Astrocyte of the spinal cord (primary cell): ENCODE measurements around the gene CD47.

Experiments used
- DNase-seq: peaks from one replicate; pipeline ENCODE4 v3.0.0; 2011; ENCODE audit warnings: low read depth, low spot score
- H3K4me3 ChIP-seq: 2 replicates; pipeline ENCODE4 v1.5.1; 2011; ENCODE audit warnings: low read depth, mild to moderate bottlenecking, low read length, moderate library complexity
- CTCF ChIP-seq: IDR thresholded peaks from 2 replicates; pipeline ENCODE4 v1.5.1; 2012; ENCODE audit warnings: low read depth, mild to moderate bottlenecking, low read length, inconsistent platforms
- in situ Hi-C: cut with HindIII; loops from 2 replicates; pipeline ENCODE4 v1.10.0; 2017; ENCODE audit warnings: low sequenced_read_pairs

Gene CD47

GRCh38 chr3:108125153-108125543 lies 34.3 kb upstream of the CD47 start:
- DNase-seq, result no peak
- in situ Hi-C loops, result no loop called here
- H3K4me3 ChIP-seq, result no peak overlapping the region
- TF ChIP-seq CTCF, result no peak

GRCh38 chr3:108124337-108125152 lies 33.7 kb upstream of the CD47 start:
- DNase-seq, result no peak
- TF ChIP-seq CTCF, result no peak
- in situ Hi-C loops, result no loop called here
- H3K4me3 ChIP-seq, result no peak overlapping the region

DNA sequence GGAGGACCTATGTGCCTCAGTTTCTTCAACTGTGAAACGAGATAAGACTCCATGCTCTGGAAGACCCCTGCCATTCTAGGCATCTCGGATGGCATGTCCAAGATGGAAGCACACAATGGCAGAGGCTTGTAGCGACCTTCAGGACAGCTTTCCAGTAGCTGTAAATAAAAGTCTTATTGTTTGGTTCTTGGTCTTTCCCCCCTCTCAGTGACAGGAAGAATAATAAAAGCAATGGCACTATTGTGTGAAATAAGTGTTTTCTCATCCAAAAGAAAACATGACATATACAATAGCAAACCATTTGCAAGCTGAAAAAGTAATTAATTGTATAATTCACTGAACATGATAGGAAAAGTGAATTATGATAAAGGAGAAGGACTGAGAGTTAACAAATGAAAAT lies 32.5 kb upstream of the CD47 start:
- H3K4me3 ChIP-seq, result no peak overlapping the region
- DNase-seq, result no peak
- TF ChIP-seq CTCF, result no peak
- in situ Hi-C loops, result no loop called here

GRCh38 chr3:108122276-108122675 lies 31.4 kb upstream of the CD47 start:
- in situ Hi-C loops, result no loop called here
- no peak for DNase-seq
- TF ChIP-seq CTCF, result no peak
- no peak overlapping the region for H3K4me3 ChIP-seq

- in situ Hi-C loops, result no loop called here
- H3K4me3 ChIP-seq, result no peak overlapping the region
- DNase-seq, result no peak
- no peak for TF ChIP-seq CTCF
Measured at GRCh38 chr3:108119398-108120104, 28.7 kb upstream of the CD47 start.

DNA sequence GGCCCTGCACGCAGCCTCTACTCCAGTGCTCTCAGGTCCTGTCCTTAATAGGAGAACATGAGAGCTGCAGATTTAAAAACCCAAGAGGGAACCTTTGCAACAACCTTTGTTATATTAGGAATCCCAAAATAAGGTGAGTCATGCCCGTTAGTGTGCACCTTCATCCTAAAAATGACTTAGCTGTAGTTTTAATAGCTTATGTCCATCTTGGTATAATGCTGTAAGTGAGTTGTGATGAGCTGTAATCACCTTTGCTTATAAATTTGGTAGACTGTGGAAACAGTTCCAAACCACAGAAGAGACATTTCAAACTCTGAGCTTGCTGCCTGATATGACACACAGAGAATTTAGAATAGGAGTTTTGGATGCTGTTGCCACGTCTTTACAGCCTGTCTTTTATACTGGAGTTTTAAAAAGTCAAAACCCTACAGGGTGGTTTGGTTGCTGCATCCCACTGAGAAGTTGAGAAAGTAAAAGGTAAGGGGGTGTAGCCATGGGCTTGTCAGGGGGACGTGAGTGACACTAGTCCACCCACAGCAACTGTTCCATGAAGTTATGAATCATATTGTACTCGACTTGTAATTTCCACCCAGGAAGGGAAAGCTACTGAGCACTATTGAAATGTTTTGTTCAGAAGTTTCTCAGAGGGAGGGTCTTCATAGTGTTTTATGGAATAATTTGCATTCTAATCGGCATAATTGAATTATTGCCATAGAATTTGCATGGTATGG lies 27.4 kb upstream of the CD47 start:
- no peak for DNase-seq
- no peak for TF ChIP-seq CTCF

More for the DNA sequence above, 27.4 kb upstream of the CD47 start:
- in situ Hi-C loops, result no loop called here
- no peak overlapping the region for H3K4me3 ChIP-seq
